Esophagus squamous epithelium (tissue), 5 donors: ENCODE data around the gene CERT1. TPM values are rescaled to one million over a fixed set of nuclear protein-coding genes. Genes with fewer than 3 reads are reported as not detected.

Experiments used
- DNase-seq: peaks from one replicate; lab custom pipeline; 2025; lab: John Stamatoyannopoulos, UW
- H3K27ac ChIP-seq, 4 donors: fragments of 200-600 bp; sonication (generic); one replicate each; pipeline ENCODE4 v1.5.1; 2016 to 2019; ENCODE audit warnings: mild to moderate bottlenecking in 1 of 4
- H3K27me3 ChIP-seq, 4 donors: fragments of 200-600 bp; sonication (generic); 1 replicate in 3 of 4; 2 replicates in 1 of 4; pipeline versions ENCODE4 v1.5.1 to v1.6.0; 2017 to 2021; ENCODE audit warnings: antibody characterized with exemption in 1 of 4
- H3K36me3 ChIP-seq, 3 donors: fragments of 200-600 bp; sonication (generic); one replicate each; pipeline ENCODE4 v1.5.1; 2016 to 2019
- H3K4me1 ChIP-seq, 3 donors: fragments of 200-600 bp; sonication (generic); one replicate each; pipeline ENCODE4 v1.5.1; 2017 to 2019
- H3K4me3 ChIP-seq, 4 donors: fragments of 200-600 bp; sonication (generic); 1 replicate in 3 of 4; 2 replicates in 1 of 4; pipeline ENCODE4 v1.5.1; 2016 to 2019; ENCODE audit warnings: mild to moderate bottlenecking in 2 of 4, moderate library complexity in 1 of 4
- H3K9me3 ChIP-seq, 3 donors: fragments of 200-600 bp; sonication (generic); one replicate each; pipeline ENCODE4 v1.5.1; 2016 to 2019
- POLR2A ChIP-seq, 4 donors: fragments of 450-650 bp; IDR thresholded peaks; one replicate each; pipeline ENCODE4 v1.6.1; 2017; ENCODE audit warnings: antibody characterized with exemption in 4 of 4, mild to moderate bottlenecking in 4 of 4, moderate library complexity in 3 of 4
- WGBS, 2 donors: methylation state at CpG; one replicate each; pipeline ENCODE4 v1.1.5; 2018; 5-methylcytosine and 5-hydroxymethylcytosine counted together
- intact Hi-C: fragments of 100-400 bp; cut with DNase I; formaldehyde crosslinking; loops from one replicate; pipeline ENCODE4 v1.15.0; 2022
- total RNA-seq, 4 donors: library from RNA; depleted of rRNA; stranded (reverse); fragments of >200 nt; gene quantifications; one replicate each; pipeline ENCODE4 v1.1.0, GENCODE V29; 2016
- TF ChIP-seq, protein P1 (sequence below), 6 experiments: fragments of 450-650 bp in 4 of 6; fragments of 200-600 bp in 2 of 6; sonication (generic) in 2 of 6; IDR thresholded peaks; one replicate each; pipeline ENCODE4 v1.5.1; 2016 to 2019; ENCODE audit warnings: antibody characterized with exemption in 6 of 6, mild to moderate bottlenecking in 4 of 6, moderate library complexity in 4 of 6
- donor health status: DM: yes; HTN: yes; CAD: no.

CERT1 gene
- total RNA-seq, 4 donors from 2014 or later = 19.8 to 29.9 (median 24.4) TPM

GRCh38 chr5:75435096-75435495 lies 76.3 kb downstream of the CERT1 start:
- H3K27me3 ChIP-seq = no peaks in the 10 kb centered on the region
- no peaks in the 10 kb centered on the region for H3K36me3 ChIP-seq
- no peaks in the 10 kb centered on the region for H3K4me1 ChIP-seq
- H3K9me3 ChIP-seq = no peaks in the 10 kb centered on the region
- no peak overlapping the region for H3K27ac ChIP-seq
- DNase-seq = no peak
- H3K4me3 ChIP-seq = no peak overlapping the region
- TF ChIP-seq, protein P1, sequence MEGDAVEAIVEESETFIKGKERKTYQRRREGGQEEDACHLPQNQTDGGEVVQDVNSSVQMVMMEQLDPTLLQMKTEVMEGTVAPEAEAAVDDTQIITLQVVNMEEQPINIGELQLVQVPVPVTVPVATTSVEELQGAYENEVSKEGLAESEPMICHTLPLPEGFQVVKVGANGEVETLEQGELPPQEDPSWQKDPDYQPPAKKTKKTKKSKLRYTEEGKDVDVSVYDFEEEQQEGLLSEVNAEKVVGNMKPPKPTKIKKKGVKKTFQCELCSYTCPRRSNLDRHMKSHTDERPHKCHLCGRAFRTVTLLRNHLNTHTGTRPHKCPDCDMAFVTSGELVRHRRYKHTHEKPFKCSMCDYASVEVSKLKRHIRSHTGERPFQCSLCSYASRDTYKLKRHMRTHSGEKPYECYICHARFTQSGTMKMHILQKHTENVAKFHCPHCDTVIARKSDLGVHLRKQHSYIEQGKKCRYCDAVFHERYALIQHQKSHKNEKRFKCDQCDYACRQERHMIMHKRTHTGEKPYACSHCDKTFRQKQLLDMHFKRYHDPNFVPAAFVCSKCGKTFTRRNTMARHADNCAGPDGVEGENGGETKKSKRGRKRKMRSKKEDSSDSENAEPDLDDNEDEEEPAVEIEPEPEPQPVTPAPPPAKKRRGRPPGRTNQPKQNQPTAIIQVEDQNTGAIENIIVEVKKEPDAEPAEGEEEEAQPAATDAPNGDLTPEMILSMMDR (IDR thresholded peaks at IDR 0.05) = no peak
- TF ChIP-seq POLR2A (IDR thresholded peaks at IDR 0.05) = no peak
- intact Hi-C loops = no loop called here

GRCh38 chr5:75433814-75434506 lies 77.5 kb downstream of the CERT1 start:
- 81 to 88% methylated on average over 3 of the region's 3 CpGs for WGBS, 2 donors
- no peaks in the 10 kb centered on the region for H3K36me3 ChIP-seq
- DNase-seq = no peak
- H3K9me3 ChIP-seq = no peaks in the 10 kb centered on the region
- no peaks in the 10 kb centered on the region for H3K4me1 ChIP-seq
- no peak for TF ChIP-seq POLR2A (IDR thresholded peaks at IDR 0.05)
- TF ChIP-seq, protein P1 (IDR thresholded peaks at IDR 0.05) = no peak
- H3K27ac ChIP-seq = no peak overlapping the region
- H3K27me3 ChIP-seq = no peaks in the 10 kb centered on the region
- intact Hi-C loops = no loop called here
- no peak overlapping the region for H3K4me3 ChIP-seq

DNA sequence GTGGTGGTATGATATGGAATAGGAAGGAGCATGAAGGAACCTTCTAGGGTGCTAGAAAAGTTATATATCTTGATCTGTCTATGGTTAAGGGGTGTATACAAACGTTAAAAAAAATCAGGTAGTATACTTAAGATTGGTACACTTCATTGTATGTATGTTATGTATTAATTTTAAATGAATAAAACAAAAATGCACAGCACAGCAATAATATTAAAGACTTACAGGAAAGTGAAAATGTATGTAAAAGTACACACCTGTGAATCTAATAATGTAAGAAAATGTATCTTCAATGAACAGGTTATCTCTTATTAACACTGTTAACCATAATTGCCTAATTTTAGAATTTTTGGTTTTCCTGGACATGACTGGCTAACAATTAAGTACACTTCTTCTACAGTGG lies 97.2 kb downstream of the CERT1 start:
- WGBS, 2 donors = 90 to 92% methylated on average over 1 of the region's 1 CpG
- Histone ChIP-seq H3K36me3 (peaks cover 0 to 88% (median 0%) of the 10 kb centered on the region in 3 donors), H3K4me1 (no peaks in the 10 kb centered on the region), H3K4me3 (no peak overlapping the region), H3K27me3 (no peaks in the 10 kb centered on the region), H3K27ac (no peak overlapping the region), H3K9me3 (no peaks in the 10 kb centered on the region)
- TF ChIP-seq, protein P1 (IDR thresholded peaks at IDR 0.05) = no peak
- no peak for TF ChIP-seq POLR2A (IDR thresholded peaks at IDR 0.05)
- no peak for DNase-seq
- intact Hi-C loops = no loop called here

DNA sequence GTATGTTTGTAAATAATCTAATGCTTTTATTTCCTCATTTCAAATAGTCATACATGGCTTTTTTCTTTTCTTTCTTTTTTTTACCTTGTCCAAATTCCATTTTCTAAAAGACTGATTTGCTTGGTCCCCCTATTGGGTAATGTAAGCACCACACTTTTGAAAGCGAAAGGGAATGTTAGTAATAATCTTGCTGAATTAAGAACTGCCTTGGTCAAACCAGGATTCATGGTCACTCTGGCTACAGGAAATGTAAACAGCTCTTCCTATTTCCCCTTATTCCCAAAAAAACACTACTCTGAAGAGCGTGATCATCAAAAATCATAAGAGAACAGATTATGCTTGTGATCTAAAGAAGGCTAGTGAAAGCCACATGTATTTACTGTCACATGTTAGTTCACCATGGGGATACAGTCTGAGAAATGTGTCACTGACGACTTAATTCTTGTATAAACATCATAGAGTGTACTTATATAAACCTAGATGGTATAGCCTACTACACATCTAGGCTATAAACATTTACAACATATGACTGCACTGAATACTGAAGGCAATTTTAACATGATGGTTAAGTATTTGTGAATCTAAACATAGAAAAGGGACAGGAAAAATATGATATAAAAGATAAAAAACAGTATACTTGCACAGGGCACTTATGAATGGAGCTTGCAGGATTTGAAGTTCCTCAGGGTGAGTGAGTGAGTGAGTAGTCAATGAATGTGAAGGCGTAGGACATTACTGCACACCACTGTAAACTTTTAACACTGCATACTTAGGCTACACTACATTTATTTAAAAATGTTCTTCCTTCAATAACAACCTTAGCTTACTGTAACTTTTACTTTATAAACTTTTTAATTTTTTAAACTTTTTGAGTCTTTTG lies 99.1 kb downstream of the CERT1 start:
- Histone ChIP-seq H3K9me3 (no peaks in the 10 kb centered on the region), H3K36me3 (peaks cover 0 to 81% (median 0%) of the 10 kb centered on the region in 3 donors), H3K4me3 (no peak overlapping the region), H3K4me1 (no peaks in the 10 kb centered on the region), H3K27me3 (no peaks in the 10 kb centered on the region), H3K27ac (no peak overlapping the region)
- 75 to 88% methylated on average over 4 of the region's 4 CpGs for WGBS, 2 donors
- intact Hi-C loops = no loop called here
- TF ChIP-seq POLR2A (IDR thresholded peaks at IDR 0.05) = no peak
- TF ChIP-seq, protein P1 (IDR thresholded peaks at IDR 0.05) = no peak
- no peak for DNase-seq

- Histone ChIP-seq H3K4me1 (no peaks in the 10 kb centered on the region), H3K27ac (no peak overlapping the region), H3K9me3 (no peaks in the 10 kb centered on the region), H3K4me3 (no peak overlapping the region), H3K36me3 (peaks cover 0 to 59% (median 0%) of the 10 kb centered on the region in 3 donors), H3K27me3 (no peaks in the 10 kb centered on the region)
- TF ChIP-seq, protein P1 (IDR thresholded peaks at IDR 0.05) = no peak
- no peak for TF ChIP-seq POLR2A (IDR thresholded peaks at IDR 0.05)
- DNase-seq = no peak
- WGBS, 2 donors = 47 to 49% methylated on average over 3 of the region's 3 CpGs
- intact Hi-C loops = no loop called here
These were observed 106.1 kb downstream of the CERT1 start for GRCh38 chr5:75405296-75405695.
